ENCODE data around the gene ITGA4.

- TF ChIP-seq, protein P1, sequence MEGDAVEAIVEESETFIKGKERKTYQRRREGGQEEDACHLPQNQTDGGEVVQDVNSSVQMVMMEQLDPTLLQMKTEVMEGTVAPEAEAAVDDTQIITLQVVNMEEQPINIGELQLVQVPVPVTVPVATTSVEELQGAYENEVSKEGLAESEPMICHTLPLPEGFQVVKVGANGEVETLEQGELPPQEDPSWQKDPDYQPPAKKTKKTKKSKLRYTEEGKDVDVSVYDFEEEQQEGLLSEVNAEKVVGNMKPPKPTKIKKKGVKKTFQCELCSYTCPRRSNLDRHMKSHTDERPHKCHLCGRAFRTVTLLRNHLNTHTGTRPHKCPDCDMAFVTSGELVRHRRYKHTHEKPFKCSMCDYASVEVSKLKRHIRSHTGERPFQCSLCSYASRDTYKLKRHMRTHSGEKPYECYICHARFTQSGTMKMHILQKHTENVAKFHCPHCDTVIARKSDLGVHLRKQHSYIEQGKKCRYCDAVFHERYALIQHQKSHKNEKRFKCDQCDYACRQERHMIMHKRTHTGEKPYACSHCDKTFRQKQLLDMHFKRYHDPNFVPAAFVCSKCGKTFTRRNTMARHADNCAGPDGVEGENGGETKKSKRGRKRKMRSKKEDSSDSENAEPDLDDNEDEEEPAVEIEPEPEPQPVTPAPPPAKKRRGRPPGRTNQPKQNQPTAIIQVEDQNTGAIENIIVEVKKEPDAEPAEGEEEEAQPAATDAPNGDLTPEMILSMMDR (IDR thresholded peaks at IDR 0.05; ENCODE audit: insufficient read depth, low read length, poor library complexity, severe bottlenecking), result no peak
- TF ChIP-seq EZH2phosphoT487 (conservative IDR thresholded peaks at IDR 0.05; ENCODE audit: low read length), result no peak
Observed at GRCh38 chr2:181462033-181462432, 4.8 kb downstream of the ITGA4 start.

Measured in SU-DHL-6 (cell line).